ENCODE measurements around the gene PDE9A. TPM values are rescaled to one million over a fixed set of nuclear protein-coding genes. Genes with fewer than 3 reads are reported as not detected.

Gene PDE9A
- total and polyA plus RNA-seq, 2 experiments from 2014 or later, result 14.3 to 19.6 TPM

DNA sequence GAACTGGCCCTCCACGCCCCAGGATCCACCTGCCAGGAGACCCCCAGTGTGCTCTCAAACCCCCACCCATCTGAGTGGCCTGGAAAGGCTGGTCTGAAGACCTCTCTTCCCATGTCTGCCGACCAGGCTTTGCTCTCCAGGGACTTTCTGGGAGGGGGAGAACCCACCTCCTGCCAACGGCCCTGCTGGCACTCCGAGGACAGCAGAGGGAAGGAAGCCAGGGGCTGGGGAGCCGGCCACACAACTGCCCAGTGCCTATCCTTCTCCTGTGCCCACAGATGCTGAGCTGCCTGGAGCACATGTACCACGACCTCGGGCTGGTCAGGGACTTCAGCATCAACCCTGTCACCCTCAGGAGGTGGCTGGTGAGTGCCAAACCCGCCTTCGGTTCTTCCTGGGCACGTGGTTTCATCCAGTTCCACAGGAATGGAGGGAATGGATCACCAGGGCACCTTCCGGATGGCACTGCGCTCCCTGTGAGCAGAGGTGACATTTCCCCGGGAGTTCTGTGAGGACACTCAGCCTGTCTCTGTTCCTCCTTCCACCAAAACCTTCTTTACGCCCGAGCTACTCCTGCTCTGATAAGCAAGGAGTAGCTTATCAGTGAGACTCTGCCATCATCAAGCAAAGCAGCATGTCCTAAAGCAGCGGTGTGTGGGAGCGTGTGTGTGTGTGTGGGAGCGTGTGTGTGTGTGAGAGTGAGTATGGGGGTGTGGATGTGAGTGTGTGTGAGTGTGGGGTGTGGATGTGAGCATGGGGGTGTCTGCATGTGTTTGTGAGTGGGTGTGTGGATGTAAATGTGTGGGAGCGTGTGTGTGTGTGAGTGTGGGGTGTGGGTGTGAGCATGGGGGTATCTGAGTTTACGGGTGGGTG is 105.5 kb downstream of the PDE9A start:
- Histone ChIP-seq H3K36me3 (replicated peaks; ENCODE audit: insufficient read depth, low read depth) (no peaks in the 10 kb centered on the region), H4K20me1 (ENCODE audit: insufficient read depth, poor library complexity, severe bottlenecking) (no peaks in the 10 kb centered on the region), H3K9me2 (replicated peaks; ENCODE audit: insufficient read depth) (no peaks in the 10 kb centered on the region), H3K9me3 (ENCODE audit: low read depth) (no peaks in the 10 kb centered on the region), H3K27ac (no peak overlapping the region), H2AFZ (no peak overlapping the region), H3K4me1 (ENCODE audit: insufficient read depth) (peaks cover 15% of the 10 kb centered on the region), H3K27me3 (no peaks in the 10 kb centered on the region), H3K4me2 (no peak overlapping the region), H3K4me3 (no peak overlapping the region), H3K79me2 (no peaks in the 10 kb centered on the region)
- no peak for DNase-seq (ENCODE audit: low spot score)
- WGBS (ENCODE audit: low lambda C conversion rate, missing lambda C conversion rate), result 81% methylated on average over 20 of the region's 20 CpGs
- no peak for TF ChIP-seq CTCF (IDR thresholded peaks at IDR 0.05; ENCODE audit: poor library complexity)
- TF ChIP-seq EZH2 (IDR thresholded peaks at IDR 0.05; ENCODE audit: borderline replicate concordance), result no peak
- no peak for TF ChIP-seq EZH2phosphoT487 (IDR thresholded peaks at IDR 0.05; ENCODE audit: low read depth, severe bottlenecking, unreplicated experiment)

GRCh38 chr21:42759594-42759927 is 106.1 kb downstream of the PDE9A start:
- H3K27me3 ChIP-seq, result no peaks in the 10 kb centered on the region
- no peaks in the 10 kb centered on the region for H3K9me3 ChIP-seq (ENCODE audit: low read depth)
- H3K9me2 ChIP-seq (replicated peaks; ENCODE audit: insufficient read depth), result no peaks in the 10 kb centered on the region
- no peaks in the 10 kb centered on the region for H3K36me3 ChIP-seq (replicated peaks; ENCODE audit: insufficient read depth, low read depth)
- H3K4me1 ChIP-seq (ENCODE audit: insufficient read depth), result peaks cover 15% of the 10 kb centered on the region
- DNase-seq (ENCODE audit: low spot score), result no peak
- H2AFZ ChIP-seq, result no peak overlapping the region
- H3K4me3 ChIP-seq, result no peak overlapping the region
- no peaks in the 10 kb centered on the region for H4K20me1 ChIP-seq (ENCODE audit: insufficient read depth, poor library complexity, severe bottlenecking)
- no peak overlapping the region for H3K4me2 ChIP-seq
- no peak for TF ChIP-seq EZH2phosphoT487 (IDR thresholded peaks at IDR 0.05; ENCODE audit: low read depth, severe bottlenecking, unreplicated experiment)
- TF ChIP-seq CTCF (IDR thresholded peaks at IDR 0.05; ENCODE audit: poor library complexity), result no peak
- TF ChIP-seq EZH2 (IDR thresholded peaks at IDR 0.05; ENCODE audit: borderline replicate concordance), result no peak
- no peaks in the 10 kb centered on the region for H3K79me2 ChIP-seq
- H3K27ac ChIP-seq, result no peak overlapping the region

DNA sequence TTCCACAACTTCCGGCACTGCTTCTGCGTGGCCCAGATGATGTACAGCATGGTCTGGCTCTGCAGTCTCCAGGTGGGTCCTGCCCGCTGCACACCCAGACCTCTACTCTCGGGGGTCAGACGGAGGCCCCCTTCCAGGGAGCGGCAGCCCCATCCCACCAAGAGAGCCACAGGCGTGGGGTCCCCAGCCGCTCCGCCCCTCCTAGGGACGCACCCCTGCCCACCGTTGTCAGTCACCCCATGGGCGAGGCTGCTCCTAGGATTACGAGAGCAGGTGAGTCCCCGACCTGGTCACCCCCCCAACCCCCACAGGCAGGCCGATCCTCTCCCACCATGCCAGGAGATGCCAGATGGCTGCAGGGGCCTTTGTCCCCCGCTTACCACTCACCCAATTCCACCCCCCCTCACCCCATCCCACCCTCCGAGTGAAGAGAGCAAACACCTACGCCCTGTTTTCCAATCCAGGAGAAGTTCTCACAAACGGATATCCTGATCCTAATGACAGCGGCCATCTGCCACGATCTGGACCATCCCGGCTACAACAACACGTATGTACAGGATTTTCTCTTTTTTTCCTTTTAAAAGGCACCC is 107.0 kb downstream of the PDE9A start:
- Histone ChIP-seq H3K27ac (peak overlapping the region; percentile 96), H3K36me3 (replicated peaks; ENCODE audit: insufficient read depth, low read depth) (no peaks in the 10 kb centered on the region), H3K9me3 (ENCODE audit: low read depth) (no peaks in the 10 kb centered on the region), H3K79me2 (no peaks in the 10 kb centered on the region), H3K9me2 (replicated peaks; ENCODE audit: insufficient read depth) (no peaks in the 10 kb centered on the region), H2AFZ (no peak overlapping the region), H3K4me3 (no peak overlapping the region), H3K4me2 (peak overlapping the region; percentile 52), H3K4me1 (ENCODE audit: insufficient read depth) (peaks cover 15% of the 10 kb centered on the region), H4K20me1 (ENCODE audit: insufficient read depth, poor library complexity, severe bottlenecking) (no peaks in the 10 kb centered on the region), H3K27me3 (no peaks in the 10 kb centered on the region)
- WGBS (ENCODE audit: low lambda C conversion rate, missing lambda C conversion rate), result 89% methylated on average over 17 of the region's 23 CpGs
- TF ChIP-seq CTCF (IDR thresholded peaks at IDR 0.05; ENCODE audit: poor library complexity) (no peak), EZH2 (IDR thresholded peaks at IDR 0.05; ENCODE audit: borderline replicate concordance) (no peak), EZH2phosphoT487 (IDR thresholded peaks at IDR 0.05; ENCODE audit: low read depth, severe bottlenecking, unreplicated experiment) (no peak)
- no peak for DNase-seq (ENCODE audit: low spot score)
